ENCODE results near the gene DNM2. TPM values are rescaled to one million over a fixed set of nuclear protein-coding genes. Genes with fewer than 3 reads are reported as not detected.

Gene DNM2
- total and polyA plus RNA-seq, 12 donors: 78.9 to 206 (median 131) TPM

DNA sequence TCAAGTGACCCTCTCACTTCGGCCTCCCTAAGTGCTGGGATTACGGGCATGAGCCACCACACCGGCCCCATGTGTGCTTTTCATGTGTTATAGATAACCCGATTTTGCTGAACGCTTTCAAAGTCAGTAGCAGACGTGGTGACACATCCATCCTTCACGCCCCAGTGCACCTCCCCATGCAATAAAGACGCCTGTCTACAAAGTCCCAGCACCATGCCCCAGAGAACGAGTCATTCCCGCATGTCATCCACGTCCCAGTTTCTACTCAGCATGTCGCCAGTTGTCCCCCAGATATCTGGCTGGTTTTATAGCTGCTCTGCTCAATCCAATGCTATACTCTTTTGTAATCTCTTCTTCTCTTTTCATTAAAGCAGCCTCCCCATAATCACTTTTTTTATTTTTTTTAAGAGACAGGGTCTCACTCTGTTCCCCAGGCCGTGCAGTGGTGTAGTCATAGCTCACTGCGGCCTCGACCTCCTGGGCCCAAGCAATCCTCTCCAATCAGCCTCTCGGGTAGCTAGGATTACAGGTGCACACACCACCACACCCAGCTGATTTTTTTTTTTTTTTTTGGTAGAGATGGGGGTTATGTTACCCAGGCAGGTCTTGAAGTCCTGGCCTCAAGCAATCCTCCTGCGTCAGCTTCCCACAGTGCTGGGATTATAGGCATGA lies 42.5 kb downstream of the DNM2 start:
- H3K27me3 ChIP-seq: no peaks in the 10 kb centered on the region
- 72% methylated on average over 17 of the region's 17 CpGs for WGBS, 2 donors
- DNase-seq: no peak
- H3K4me1 ChIP-seq: peaks cover 22 to 94% (median 83%) of the 10 kb centered on the region in 9 donors
- peak overlapping the region in 8 of 10 donors; percentile 39 to 88 (median 58) for H3K27ac ChIP-seq
- H3K9me3 ChIP-seq: no peaks in the 10 kb centered on the region
- peak overlapping the region in 1 of 10 donors; percentile 20 for H3K4me3 ChIP-seq
- no peak for ATAC-seq
- TF ChIP-seq, protein P1, sequence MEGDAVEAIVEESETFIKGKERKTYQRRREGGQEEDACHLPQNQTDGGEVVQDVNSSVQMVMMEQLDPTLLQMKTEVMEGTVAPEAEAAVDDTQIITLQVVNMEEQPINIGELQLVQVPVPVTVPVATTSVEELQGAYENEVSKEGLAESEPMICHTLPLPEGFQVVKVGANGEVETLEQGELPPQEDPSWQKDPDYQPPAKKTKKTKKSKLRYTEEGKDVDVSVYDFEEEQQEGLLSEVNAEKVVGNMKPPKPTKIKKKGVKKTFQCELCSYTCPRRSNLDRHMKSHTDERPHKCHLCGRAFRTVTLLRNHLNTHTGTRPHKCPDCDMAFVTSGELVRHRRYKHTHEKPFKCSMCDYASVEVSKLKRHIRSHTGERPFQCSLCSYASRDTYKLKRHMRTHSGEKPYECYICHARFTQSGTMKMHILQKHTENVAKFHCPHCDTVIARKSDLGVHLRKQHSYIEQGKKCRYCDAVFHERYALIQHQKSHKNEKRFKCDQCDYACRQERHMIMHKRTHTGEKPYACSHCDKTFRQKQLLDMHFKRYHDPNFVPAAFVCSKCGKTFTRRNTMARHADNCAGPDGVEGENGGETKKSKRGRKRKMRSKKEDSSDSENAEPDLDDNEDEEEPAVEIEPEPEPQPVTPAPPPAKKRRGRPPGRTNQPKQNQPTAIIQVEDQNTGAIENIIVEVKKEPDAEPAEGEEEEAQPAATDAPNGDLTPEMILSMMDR (IDR thresholded peaks at IDR 0.05): no peak
- intact Hi-C loops (cut with DNase I): loop anchor here in 1 of 10 donors (10.0 kb wide), 1 partner anchor 104 kb away; no protein-coding TSS in a partner anchor
- peaks cover 0 to 33% (median 10%) of the 10 kb centered on the region in 9 donors for H3K36me3 ChIP-seq

DNA sequence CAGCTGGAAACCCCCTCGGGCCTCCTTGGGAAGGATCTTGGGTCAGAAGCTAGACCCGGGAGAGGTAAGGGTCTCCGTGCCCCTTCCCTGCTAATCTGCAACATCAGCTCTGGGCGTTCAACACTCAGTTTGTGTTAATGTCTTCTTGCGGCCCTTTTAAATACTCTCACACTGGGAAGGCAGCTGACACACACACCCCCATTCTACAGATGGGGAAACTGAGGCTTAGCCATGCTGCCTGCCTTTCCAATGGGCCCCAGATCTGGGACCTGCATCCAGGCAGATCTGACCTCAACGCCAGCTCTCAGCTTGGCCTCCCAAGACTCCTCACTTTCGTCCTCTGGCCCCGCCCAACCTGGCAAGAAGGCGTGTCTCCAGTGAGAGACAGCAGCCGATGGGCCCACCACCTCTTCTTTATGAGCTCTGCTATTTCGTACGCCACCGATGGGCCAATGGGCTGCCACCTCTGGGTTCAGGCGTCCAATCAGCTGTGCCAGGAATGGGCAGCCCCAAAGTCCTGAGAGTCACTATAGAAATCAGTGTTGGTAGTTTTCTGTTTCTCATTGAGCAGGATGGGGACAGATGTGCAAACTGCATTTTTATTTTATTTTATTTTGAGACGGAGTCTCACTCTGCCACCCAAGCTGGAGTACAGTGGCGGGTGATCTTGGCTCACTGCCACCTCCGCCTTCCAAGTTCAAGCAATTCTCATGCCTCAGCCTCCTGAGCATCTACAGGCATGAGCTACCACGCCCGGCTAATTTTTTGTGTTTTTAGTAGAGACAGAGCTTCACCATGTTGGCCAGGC lies 43.8 kb downstream of the DNM2 start:
- intact Hi-C loops (cut with DNase I): loop anchor here in 1 of 10 donors (10.0 kb wide), 1 partner anchor 103 kb away; no protein-coding TSS in a partner anchor
- Histone ChIP-seq H3K4me3 (no peak overlapping the region), H3K4me1 (peaks cover 35 to 95% (median 89%) of the 10 kb centered on the region in 9 donors), H3K9me3 (no peaks in the 10 kb centered on the region), H3K27ac (peak overlapping the region; percentile 8 to 95 (median 77)), H3K36me3 (peaks cover 0 to 33% (median 10%) of the 10 kb centered on the region in 9 donors), H3K27me3 (no peaks in the 10 kb centered on the region)
- no peak for ATAC-seq
- TF ChIP-seq, protein P1 (IDR thresholded peaks at IDR 0.05): no peak
- DNase-seq: no peak
- WGBS, 2 donors: 77 to 78% methylated on average over 19 of the region's 19 CpGs

DNA sequence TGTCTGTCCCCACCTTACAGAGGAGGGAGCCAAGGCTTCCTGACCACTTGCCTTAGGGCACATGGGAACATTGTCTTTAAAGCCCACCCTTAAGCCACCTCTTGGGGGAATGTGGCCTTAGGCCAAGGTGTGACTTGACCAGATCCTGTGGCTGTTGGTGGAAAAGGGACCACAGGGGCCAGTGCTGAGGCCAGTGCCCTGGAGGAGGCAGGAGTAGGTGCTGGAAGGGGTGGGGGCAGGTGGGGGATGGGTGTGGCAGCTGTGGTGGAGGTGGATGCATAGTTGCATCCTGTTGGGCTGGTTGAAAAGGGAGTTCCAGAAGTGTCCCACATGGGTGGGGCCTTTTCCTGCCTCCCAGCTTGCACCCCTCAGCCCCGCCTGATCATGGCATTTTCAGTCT lies 44.8 kb downstream of the DNM2 start:
- no peak overlapping the region for H3K4me3 ChIP-seq
- H3K27ac ChIP-seq: peak overlapping the region; percentile 8 to 95 (median 77)
- no peaks in the 10 kb centered on the region for H3K27me3 ChIP-seq
- TF ChIP-seq, protein P1 (IDR thresholded peaks at IDR 0.05): no peak
- intact Hi-C loops (cut with DNase I): loop anchor here in 1 of 10 donors (10.0 kb wide), 1 partner anchor 102 kb away; no protein-coding TSS in a partner anchor
- H3K9me3 ChIP-seq: no peaks in the 10 kb centered on the region
- DNase-seq: peak; percentile 50 to 66
- H3K36me3 ChIP-seq: peaks cover 0 to 33% (median 10%) of the 10 kb centered on the region in 9 donors
- ATAC-seq: peak in 5 of 8 donors; percentile 18 to 61 (median 37)
- WGBS, 2 donors: 61 to 83% methylated on average over 1 of the region's 1 CpG
- peaks cover 39 to 95% (median 90%) of the 10 kb centered on the region in 9 donors for H3K4me1 ChIP-seq

DNA sequence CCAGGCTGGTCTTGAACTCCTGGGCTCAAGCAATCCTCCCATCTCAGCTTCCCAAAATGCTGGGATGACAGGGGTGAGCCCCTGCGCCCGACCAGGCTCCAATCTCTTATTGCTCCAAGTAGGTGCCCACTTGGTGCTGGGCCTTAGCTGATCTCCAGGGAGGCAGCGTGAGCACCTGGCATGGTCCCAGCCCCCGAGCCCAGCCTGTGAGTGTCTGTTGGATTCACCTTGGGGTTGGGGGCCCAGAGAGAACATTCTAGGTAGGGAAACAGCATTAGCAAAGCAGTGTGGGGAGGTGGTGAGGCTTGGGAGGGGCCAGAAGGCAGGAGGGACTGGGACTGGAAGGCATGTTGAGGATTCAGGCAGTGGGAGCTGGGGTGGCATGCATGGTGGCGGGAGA lies 45.5 kb downstream of the DNM2 start:
- H3K9me3 ChIP-seq: no peaks in the 10 kb centered on the region
- TF ChIP-seq, protein P1 (IDR thresholded peaks at IDR 0.05): no peak
- intact Hi-C loops (cut with DNase I): loop anchor here in 1 of 10 donors (10.0 kb wide), 1 partner anchor 101 kb away; no protein-coding TSS in a partner anchor
- DNase-seq (no peak), ATAC-seq (no peak)
- H3K4me1 ChIP-seq: peaks cover 45 to 99% (median 93%) of the 10 kb centered on the region in 9 donors
- no peak overlapping the region for H3K4me3 ChIP-seq
- WGBS, 2 donors: 71 to 72% methylated on average over 5 of the region's 5 CpGs
- no peaks in the 10 kb centered on the region for H3K27me3 ChIP-seq
- peaks cover 0 to 33% (median 10%) of the 10 kb centered on the region in 9 donors for H3K36me3 ChIP-seq
- H3K27ac ChIP-seq: peak overlapping the region; percentile 8 to 95 (median 77)

Measured in heart right ventricle (tissue), 16 donors.